H1 (cell line): ENCODE data around the gene SMARCA4.

Experiments
- CHD2 ChIP-seq: IDR thresholded peaks from 2 replicates; pipeline ENCODE4 v1.6.1; 2012; ENCODE audit warnings: low read length, improper control_type of control experiment
- EP300 ChIP-seq, 2 experiments: IDR thresholded peaks; 1 replicate in 1 of 2; 2 replicates in 1 of 2; pipeline ENCODE4 v1.6.1; 2011 to 2012; ENCODE audit warnings: low read depth in 2 of 2, low read length in 2 of 2, mild to moderate bottlenecking in 2 of 2, borderline replicate concordance in 1 of 2, inconsistent platforms in 1 of 2, moderate library complexity in 1 of 2
- EZH2 ChIP-seq: fragments of 200-600 bp; sonication (generic); IDR thresholded peaks from 2 replicates; pipeline ENCODE4 v1.7.1; 2012; ENCODE audit warnings: low read depth, mild to moderate bottlenecking, moderate library complexity, low read length, inconsistent platforms; ENCODE audit not compliant: severe bottlenecking
- HDAC6 ChIP-seq: IDR thresholded peaks from one replicate; pipeline ENCODE4 v1.7.1; 2012; ENCODE audit warnings: low read depth, mild to moderate bottlenecking, inconsistent platforms, low read length, moderate library complexity
- JUN ChIP-seq: IDR thresholded peaks from 2 replicates; pipeline ENCODE4 v1.6.1; 2011; ENCODE audit warnings: low read depth, mild to moderate bottlenecking, improper control_type of control experiment, low read length
- MAX ChIP-seq: IDR thresholded peaks from 2 replicates; pipeline ENCODE4 v1.6.1; 2012; ENCODE audit warnings: inconsistent platforms
- PHF8 ChIP-seq: fragments of 200-600 bp; sonication (generic); conservative IDR thresholded peaks from 2 replicates; pipeline ENCODE4 v1.7.1; 2012; ENCODE audit warnings: low read depth, mild to moderate bottlenecking, inconsistent platforms, low read length, moderate library complexity
- POLR2A ChIP-seq, 2 experiments: IDR thresholded peaks; 1 replicate in 1 of 2; 2 replicates in 1 of 2; pipeline ENCODE4 v1.6.1; 2011; ENCODE audit warnings: low read depth in 2 of 2, low read length in 2 of 2, mild to moderate bottlenecking in 2 of 2; ENCODE audit errors: control extremely low read depth in 1 of 2
- POLR2AphosphoS5 ChIP-seq: IDR thresholded peaks from 2 replicates; pipeline ENCODE4 v1.6.1; 2011; ENCODE audit warnings: low read depth, low read length
- SIRT6 ChIP-seq: IDR thresholded peaks from one replicate; pipeline ENCODE4 v1.7.1; 2012; ENCODE audit warnings: low read length, inconsistent platforms
- SP4 ChIP-seq: IDR thresholded peaks from 2 replicates; pipeline ENCODE4 v1.6.1; 2012; ENCODE audit warnings: low read length, inconsistent platforms
- YY1 ChIP-seq: IDR thresholded peaks from 2 replicates; pipeline ENCODE4 v1.6.1; 2011; ENCODE audit warnings: low read depth, mild to moderate bottlenecking, low read length
- ZNF274 ChIP-seq: IDR thresholded peaks from 2 replicates; pipeline ENCODE4 v1.7.0; 2012; ENCODE audit warnings: low read length, borderline replicate concordance; ENCODE audit errors: extremely low read depth
- TF ChIP-seq, protein P1 (sequence below), 3 experiments: IDR thresholded peaks; 1 replicate in 2 of 3; 2 replicates in 1 of 3; pipeline versions ENCODE4 v1.5.1 to v1.6.1; 2011; ENCODE audit warnings: low read length in 3 of 3, mild to moderate bottlenecking in 3 of 3, inconsistent platforms in 2 of 3, low read depth in 1 of 3, moderate library complexity in 1 of 3; ENCODE audit not compliant: insufficient read depth in 1 of 3; ENCODE audit errors: control extremely low read depth in 1 of 3

DNA sequence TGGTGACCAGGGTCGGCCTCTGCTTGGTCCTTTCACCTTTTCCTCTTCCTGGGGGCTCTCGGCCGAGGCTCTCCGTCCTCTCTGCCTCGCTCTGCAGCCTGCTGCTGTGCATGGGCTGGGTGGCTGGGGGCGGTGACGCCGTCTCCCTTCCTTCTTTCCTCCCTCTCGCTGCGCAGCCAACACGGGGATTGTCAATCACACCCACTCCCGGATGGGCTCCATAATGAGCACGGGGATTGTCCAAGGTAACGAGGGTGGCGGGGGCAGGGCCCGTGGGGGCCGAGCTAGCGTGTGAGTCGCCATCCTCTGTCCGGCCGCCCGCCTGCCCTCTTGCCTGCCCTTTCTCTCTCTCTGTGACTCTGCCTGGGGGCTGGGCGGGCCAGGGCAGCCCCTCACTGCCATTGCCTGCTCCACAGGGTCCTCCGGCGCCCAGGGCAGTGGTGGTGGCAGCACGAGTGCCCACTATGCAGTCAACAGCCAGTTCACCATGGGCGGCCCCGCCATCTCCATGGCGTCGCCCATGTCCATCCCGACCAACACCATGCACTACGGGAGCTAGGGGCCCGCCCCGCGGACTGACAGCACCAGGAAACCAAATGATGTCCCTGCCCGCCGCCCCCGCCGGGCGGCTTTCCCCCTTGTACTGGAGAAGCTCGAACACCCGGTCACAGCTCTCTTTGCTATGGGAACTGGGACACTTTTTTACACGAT, 39.5 kb upstream of the SMARCA4 start:
- no peak for TF ChIP-seq MAX
- no peak for TF ChIP-seq CHD2
- TF ChIP-seq EZH2 = no peak
- no peak for TF ChIP-seq PHF8
- no peak for TF ChIP-seq ZNF274
- TF ChIP-seq, protein P1, sequence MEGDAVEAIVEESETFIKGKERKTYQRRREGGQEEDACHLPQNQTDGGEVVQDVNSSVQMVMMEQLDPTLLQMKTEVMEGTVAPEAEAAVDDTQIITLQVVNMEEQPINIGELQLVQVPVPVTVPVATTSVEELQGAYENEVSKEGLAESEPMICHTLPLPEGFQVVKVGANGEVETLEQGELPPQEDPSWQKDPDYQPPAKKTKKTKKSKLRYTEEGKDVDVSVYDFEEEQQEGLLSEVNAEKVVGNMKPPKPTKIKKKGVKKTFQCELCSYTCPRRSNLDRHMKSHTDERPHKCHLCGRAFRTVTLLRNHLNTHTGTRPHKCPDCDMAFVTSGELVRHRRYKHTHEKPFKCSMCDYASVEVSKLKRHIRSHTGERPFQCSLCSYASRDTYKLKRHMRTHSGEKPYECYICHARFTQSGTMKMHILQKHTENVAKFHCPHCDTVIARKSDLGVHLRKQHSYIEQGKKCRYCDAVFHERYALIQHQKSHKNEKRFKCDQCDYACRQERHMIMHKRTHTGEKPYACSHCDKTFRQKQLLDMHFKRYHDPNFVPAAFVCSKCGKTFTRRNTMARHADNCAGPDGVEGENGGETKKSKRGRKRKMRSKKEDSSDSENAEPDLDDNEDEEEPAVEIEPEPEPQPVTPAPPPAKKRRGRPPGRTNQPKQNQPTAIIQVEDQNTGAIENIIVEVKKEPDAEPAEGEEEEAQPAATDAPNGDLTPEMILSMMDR (IDR thresholded peaks at IDR 0.05; ENCODE audit: control extremely low read depth in 1 of 3, insufficient read depth in 1 of 3, low read depth in 1 of 3, low read length in 3 of 3) = no peak
- TF ChIP-seq POLR2AphosphoS5 = no peak; the same call in 1 of the 2 replicates
- no peak for TF ChIP-seq HDAC6
- TF ChIP-seq SIRT6 = no peak
- no peak for TF ChIP-seq POLR2A (IDR thresholded peaks at IDR 0.05; ENCODE audit: control extremely low read depth in 1 of 2, low read depth in 2 of 2, low read length in 2 of 2)
- TF ChIP-seq EP300 (IDR thresholded peaks at IDR 0.05; ENCODE audit: borderline replicate concordance in 1 of 2, low read depth in 2 of 2, low read length in 2 of 2) = no peak
- TF ChIP-seq SP4 = no peak
- TF ChIP-seq YY1 = no peak
- no peak for TF ChIP-seq JUN
